K562 (cell line): Measurements from ENCODE around the gene FXYD4. TPM values are rescaled to one million over a fixed set of nuclear protein-coding genes. Genes with fewer than 3 reads are reported as not detected.
A peak's percentile ranks its signal among the peaks of the same experiment; 100 is the strongest.

ENCODE experiments used
- CCNT2 ChIP-seq: IDR thresholded peaks from 2 replicates; pipeline ENCODE4 v1.6.1; 2011; ENCODE audit warnings: borderline replicate concordance, low read depth, mild to moderate bottlenecking, moderate library complexity, mixed read lengths, low read length; ENCODE audit not compliant: insufficient read length; ENCODE audit errors: extremely low read depth
- CHD1 ChIP-seq: fragments of 200-600 bp; sonication (generic); IDR thresholded peaks from one replicate; pipeline ENCODE4 v1.6.1; 2012; ENCODE audit warnings: mild to moderate bottlenecking, moderate library complexity, low read length, inconsistent platforms
- E2F3 ChIP-seq: fragments of 250-450 bp; sonication (Bioruptor Pico); IDR thresholded peaks from 2 replicates; pipeline ENCODE4 v1.4.0; 2020; ENCODE audit warnings: mild to moderate bottlenecking
- ELK3 ChIP-seq: fragments of 450-650 bp; formaldehyde crosslinking; IDR thresholded peaks from 2 replicates; pipeline ENCODE4 v1.4.0; 2020; ENCODE audit warnings: mild to moderate bottlenecking
- POLR2G ChIP-seq: fragments of 200-400 bp; formaldehyde crosslinking; IDR thresholded peaks from 2 replicates; pipeline ENCODE4 v1.6.1; 2017; ENCODE audit warnings: low read depth, mild to moderate bottlenecking, antibody characterized with exemption, low read length, moderate library complexity
- RBBP5 ChIP-seq: fragments of 200-600 bp; sonication (generic); IDR thresholded peaks from 2 replicates; pipeline ENCODE4 v1.6.1; 2012; ENCODE audit warnings: borderline replicate concordance, mild to moderate bottlenecking, low read length, control low read depth, inconsistent platforms; ENCODE audit not compliant: insufficient read depth, poor library complexity, severe bottlenecking
- REST ChIP-seq, 2 experiments: fragments of 450-650 bp; formaldehyde crosslinking in 1 of 2; IDR thresholded peaks; 2 replicates each; pipeline versions ENCODE4 v1.4.0 to v1.6.1; 2014 to 2020; ENCODE audit warnings: mild to moderate bottlenecking in 2 of 2, borderline replicate concordance in 1 of 2, low read depth in 1 of 2
- SPI1 ChIP-seq: IDR thresholded peaks from 2 replicates; pipeline ENCODE4 v1.6.1; 2011; ENCODE audit warnings: low read depth, low read length, control low read depth, borderline replicate concordance
- ZBTB9 ChIP-seq: fragments of 450-650 bp; formaldehyde crosslinking; IDR thresholded peaks from 2 replicates; pipeline ENCODE4 v1.4.0; 2020; ENCODE audit warnings: mild to moderate bottlenecking, moderate library complexity
- ZNF232 ChIP-seq: sonication (generic); formaldehyde crosslinking; IDR thresholded peaks from 2 replicates; pipeline ENCODE4 v1.8.0; 2022; ENCODE audit warnings: mild to moderate bottlenecking, missing genetic modification reagents
- ZNF253 ChIP-seq: fragments of 250-450 bp; sonication (Bioruptor Pico); conservative IDR thresholded peaks from 2 replicates; pipeline ENCODE4 v1.6.1; 2021; ENCODE audit warnings: mild to moderate bottlenecking
- ZNF316 ChIP-seq: fragments of 450-650 bp; IDR thresholded peaks from 2 replicates; pipeline ENCODE4 v1.6.1; 2016
- ZNF639 ChIP-seq, 2 experiments: fragments of 200-800 bp in 1 of 2; sonication (Bioruptor generic) in 1 of 2; sonication (generic) in 1 of 2; formaldehyde crosslinking in 1 of 2; IDR thresholded peaks in 1 of 2; conservative IDR thresholded peaks in 1 of 2; 2 replicates each; pipeline versions ENCODE4 v1.5.0 to v1.6.1; 2016 to 2020; ENCODE audit warnings: missing compliant biosample characterization in 1 of 2, missing genetic modification characterization in 1 of 2, missing genetic modification reagents in 1 of 2
- ZNF830 ChIP-seq: fragments of 250-450 bp; sonication (Bioruptor Pico); IDR thresholded peaks from 2 replicates; pipeline ENCODE4 v1.5.0; 2021; ENCODE audit warnings: mild to moderate bottlenecking
- polyA plus RNA-seq, 8 experiments: library from polyadenylated mRNA; depleted of rRNA in 4 of 8; stranded (reverse) in 5 of 8; unstranded in 3 of 8; fragments of >200 nt; fragmentation: Nextera tagmentation in 2 of 8; fragmentation: Illumina TruSeq in 1 of 8; extraction: Ambion mirVana in 2 of 8; extraction: Trizol in 1 of 8; gene quantifications; 2 replicates each; pipeline versions ENCODE4 v1.2.1 to v1.2.3, GENCODE V29; 2011 to 2014; ENCODE audit warnings: inconsistent platforms in 1 of 8, missing spikeins in 1 of 8
- total RNA-seq, 7 experiments: library from RNA; depleted of rRNA in 6 of 7; stranded (reverse); fragments of >200 nt in 6 of 7; fragmentation: Illumina TruSeq in 2 of 7; extraction: Trizol in 2 of 7; gene quantifications; 2 replicates each; pipeline versions ENCODE4 v1.2.1 to v1.2.3, GENCODE V29; 2011 to 2021; ENCODE audit warnings: low replicate concordance in 1 of 7

The FXYD4 gene
- total and polyA plus RNA-seq, 9 of the 15 experiments (the other 6 are each of a cell fraction or from before 2014, with no cell fraction given), result not detected

GRCh38 chr10:43407148-43407575 is 35.7 kb downstream of the FXYD4 start (continued):
- TF ChIP-seq REST (IDR thresholded peaks at IDR 0.05; ENCODE audit: borderline replicate concordance) (no peak), REST (CRISPR knock-in tag; IDR thresholded peaks at IDR 0.05; ENCODE audit: low read depth) (0 out of 2 replicates have a peak, but pooled peaks have one; percentile 21), ZNF830 (CRISPR knock-in tag) (peak; percentile 40; the same call in 1 of the 2 replicates), E2F3 (CRISPR knock-in tag) (peak; percentile 81; the same call in 1 of the 2 replicates), ZNF253 (no peak), ELK3 (no peak), POLR2G (peak; percentile 90), CCNT2 (peak; percentile 86), ZNF316 (no peak), CHD1 (peak; percentile 25), SPI1 (no peak), ZNF639 (CRISPR knock-in tag; conservative IDR thresholded peaks at IDR 0.05 in 1 of 2, IDR thresholded peaks at IDR 0.05 in 1 of 2) (peak in 1 of 2 experiments; percentile 37; a peak in 1 of 4 replicates), ZNF232 (no peak), ZBTB9 (CRISPR knock-in tag) (peak; percentile 59; the same call in 1 of the 2 replicates), RBBP5 (peak; percentile 76)
